ENCODE data around the gene HES5. TPM values are rescaled to one million over a fixed set of nuclear protein-coding genes. Genes with fewer than 3 reads are reported as not detected.

Gene HES5
- total and polyA plus RNA-seq, 2 of the 13 experiments (the other 11 are each of a cell fraction or from before 2014, with no cell fraction given) = not detected

DNA sequence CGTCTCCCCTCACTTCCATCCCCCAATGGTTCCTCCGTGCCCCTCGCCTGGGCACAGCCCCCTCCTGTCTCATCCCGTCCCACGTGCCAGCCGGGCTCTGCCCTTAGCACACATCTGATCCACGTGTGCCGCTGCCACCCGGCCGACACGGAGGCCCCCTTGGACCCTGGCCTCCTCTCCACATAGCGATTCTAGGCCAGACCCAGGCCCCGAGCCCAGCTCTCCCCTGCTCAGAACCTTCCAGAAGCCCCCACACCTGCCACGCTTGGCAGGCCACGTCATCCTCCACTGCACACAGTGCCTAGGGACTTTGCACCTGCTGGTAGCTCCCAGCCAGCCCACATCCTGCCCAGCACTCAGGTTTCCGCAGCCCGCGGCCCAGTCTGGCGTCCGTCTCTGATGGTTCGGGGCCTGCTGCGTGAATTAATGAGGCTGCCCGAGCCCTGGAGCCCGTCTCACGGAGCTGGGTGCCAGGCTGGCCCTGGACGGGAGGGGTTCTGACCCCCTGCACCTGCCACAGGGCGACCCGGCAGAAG is 33.9 kb downstream of the HES5 start (continued):
- TF ChIP-seq, protein P1, sequence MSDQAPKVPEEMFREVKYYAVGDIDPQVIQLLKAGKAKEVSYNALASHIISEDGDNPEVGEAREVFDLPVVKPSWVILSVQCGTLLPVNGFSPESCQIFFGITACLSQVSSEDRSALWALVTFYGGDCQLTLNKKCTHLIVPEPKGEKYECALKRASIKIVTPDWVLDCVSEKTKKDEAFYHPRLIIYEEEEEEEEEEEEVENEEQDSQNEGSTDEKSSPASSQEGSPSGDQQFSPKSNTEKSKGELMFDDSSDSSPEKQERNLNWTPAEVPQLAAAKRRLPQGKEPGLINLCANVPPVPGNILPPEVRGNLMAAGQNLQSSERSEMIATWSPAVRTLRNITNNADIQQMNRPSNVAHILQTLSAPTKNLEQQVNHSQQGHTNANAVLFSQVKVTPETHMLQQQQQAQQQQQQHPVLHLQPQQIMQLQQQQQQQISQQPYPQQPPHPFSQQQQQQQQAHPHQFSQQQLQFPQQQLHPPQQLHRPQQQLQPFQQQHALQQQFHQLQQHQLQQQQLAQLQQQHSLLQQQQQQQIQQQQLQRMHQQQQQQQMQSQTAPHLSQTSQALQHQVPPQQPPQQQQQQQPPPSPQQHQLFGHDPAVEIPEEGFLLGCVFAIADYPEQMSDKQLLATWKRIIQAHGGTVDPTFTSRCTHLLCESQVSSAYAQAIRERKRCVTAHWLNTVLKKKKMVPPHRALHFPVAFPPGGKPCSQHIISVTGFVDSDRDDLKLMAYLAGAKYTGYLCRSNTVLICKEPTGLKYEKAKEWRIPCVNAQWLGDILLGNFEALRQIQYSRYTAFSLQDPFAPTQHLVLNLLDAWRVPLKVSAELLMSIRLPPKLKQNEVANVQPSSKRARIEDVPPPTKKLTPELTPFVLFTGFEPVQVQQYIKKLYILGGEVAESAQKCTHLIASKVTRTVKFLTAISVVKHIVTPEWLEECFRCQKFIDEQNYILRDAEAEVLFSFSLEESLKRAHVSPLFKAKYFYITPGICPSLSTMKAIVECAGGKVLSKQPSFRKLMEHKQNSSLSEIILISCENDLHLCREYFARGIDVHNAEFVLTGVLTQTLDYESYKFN (CRISPR knock-in tag; conservative IDR thresholded peaks at IDR 0.05) = no peak; the same call in 1 of the 2 replicates
- peak; percentile 82; the same call in 1 of the 2 replicates for TF ChIP-seq HNRNPL (IDR thresholded peaks at IDR 0.05; ENCODE audit: low read depth, low read length)
- TF ChIP-seq RNF2 (conservative IDR thresholded peaks at IDR 0.05; ENCODE audit: low read depth) = peak; percentile 54; the same call in 1 of the 2 replicates
- TF ChIP-seq, protein P2, sequence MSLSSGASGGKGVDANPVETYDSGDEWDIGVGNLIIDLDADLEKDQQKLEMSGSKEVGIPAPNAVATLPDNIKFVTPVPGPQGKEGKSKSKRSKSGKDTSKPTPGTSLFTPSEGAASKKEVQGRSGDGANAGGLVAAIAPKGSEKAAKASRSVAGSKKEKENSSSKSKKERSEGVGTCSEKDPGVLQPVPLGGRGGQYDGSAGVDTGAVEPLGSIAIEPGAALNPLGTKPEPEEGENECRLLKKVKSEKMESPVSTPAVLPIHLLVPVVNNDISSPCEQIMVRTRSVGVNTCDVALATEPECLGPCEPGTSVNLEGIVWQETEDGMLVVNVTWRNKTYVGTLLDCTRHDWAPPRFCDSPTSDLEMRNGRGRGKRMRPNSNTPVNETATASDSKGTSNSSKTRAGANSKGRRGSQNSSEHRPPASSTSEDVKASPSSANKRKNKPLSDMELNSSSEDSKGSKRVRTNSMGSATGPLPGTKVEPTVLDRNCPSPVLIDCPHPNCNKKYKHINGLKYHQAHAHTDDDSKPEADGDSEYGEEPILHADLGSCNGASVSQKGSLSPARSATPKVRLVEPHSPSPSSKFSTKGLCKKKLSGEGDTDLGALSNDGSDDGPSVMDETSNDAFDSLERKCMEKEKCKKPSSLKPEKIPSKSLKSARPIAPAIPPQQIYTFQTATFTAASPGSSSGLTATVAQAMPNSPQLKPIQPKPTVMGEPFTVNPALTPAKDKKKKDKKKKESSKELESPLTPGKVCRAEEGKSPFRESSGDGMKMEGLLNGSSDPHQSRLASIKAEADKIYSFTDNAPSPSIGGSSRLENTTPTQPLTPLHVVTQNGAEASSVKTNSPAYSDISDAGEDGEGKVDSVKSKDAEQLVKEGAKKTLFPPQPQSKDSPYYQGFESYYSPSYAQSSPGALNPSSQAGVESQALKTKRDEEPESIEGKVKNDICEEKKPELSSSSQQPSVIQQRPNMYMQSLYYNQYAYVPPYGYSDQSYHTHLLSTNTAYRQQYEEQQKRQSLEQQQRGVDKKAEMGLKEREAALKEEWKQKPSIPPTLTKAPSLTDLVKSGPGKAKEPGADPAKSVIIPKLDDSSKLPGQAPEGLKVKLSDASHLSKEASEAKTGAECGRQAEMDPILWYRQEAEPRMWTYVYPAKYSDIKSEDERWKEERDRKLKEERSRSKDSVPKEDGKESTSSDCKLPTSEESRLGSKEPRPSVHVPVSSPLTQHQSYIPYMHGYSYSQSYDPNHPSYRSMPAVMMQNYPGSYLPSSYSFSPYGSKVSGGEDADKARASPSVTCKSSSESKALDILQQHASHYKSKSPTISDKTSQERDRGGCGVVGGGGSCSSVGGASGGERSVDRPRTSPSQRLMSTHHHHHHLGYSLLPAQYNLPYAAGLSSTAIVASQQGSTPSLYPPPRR (CRISPR knock-in tag; IDR thresholded peaks at IDR 0.05; ENCODE audit: borderline replicate concordance) = no peak
- TF ChIP-seq MED1 (CRISPR knock-in tag; IDR thresholded peaks at IDR 0.05) = peak; percentile 62; the same call in 1 of the 2 replicates
- 0 out of 2 replicates have a peak, but pooled peaks have one; percentile 55 for TF ChIP-seq MEIS2 (CRISPR knock-in tag; IDR thresholded peaks at IDR 0.05)
- no peak for TF ChIP-seq SP4 (CRISPR knock-in tag; IDR thresholded peaks at IDR 0.05)
- TF ChIP-seq ZNF572 (CRISPR knock-in tag; IDR thresholded peaks at IDR 0.05) = no peak
- no peak for TF ChIP-seq ATF1 (CRISPR knock-in tag; IDR thresholded peaks at IDR 0.05)
- TF ChIP-seq ZNF772 (CRISPR knock-in tag; IDR thresholded peaks at IDR 0.05) = 0 out of 2 replicates have a peak, but pooled peaks have one; percentile 25
- TF ChIP-seq, protein P3, sequence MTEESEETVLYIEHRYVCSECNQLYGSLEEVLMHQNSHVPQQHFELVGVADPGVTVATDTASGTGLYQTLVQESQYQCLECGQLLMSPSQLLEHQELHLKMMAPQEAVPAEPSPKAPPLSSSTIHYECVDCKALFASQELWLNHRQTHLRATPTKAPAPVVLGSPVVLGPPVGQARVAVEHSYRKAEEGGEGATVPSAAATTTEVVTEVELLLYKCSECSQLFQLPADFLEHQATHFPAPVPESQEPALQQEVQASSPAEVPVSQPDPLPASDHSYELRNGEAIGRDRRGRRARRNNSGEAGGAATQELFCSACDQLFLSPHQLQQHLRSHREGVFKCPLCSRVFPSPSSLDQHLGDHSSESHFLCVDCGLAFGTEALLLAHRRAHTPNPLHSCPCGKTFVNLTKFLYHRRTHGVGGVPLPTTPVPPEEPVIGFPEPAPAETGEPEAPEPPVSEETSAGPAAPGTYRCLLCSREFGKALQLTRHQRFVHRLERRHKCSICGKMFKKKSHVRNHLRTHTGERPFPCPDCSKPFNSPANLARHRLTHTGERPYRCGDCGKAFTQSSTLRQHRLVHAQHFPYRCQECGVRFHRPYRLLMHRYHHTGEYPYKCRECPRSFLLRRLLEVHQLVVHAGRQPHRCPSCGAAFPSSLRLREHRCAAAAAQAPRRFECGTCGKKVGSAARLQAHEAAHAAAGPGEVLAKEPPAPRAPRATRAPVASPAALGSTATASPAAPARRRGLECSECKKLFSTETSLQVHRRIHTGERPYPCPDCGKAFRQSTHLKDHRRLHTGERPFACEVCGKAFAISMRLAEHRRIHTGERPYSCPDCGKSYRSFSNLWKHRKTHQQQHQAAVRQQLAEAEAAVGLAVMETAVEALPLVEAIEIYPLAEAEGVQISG (CRISPR knock-in tag; IDR thresholded peaks at IDR 0.05) = peak; percentile 25; the same call in 1 of the 2 replicates
- TF ChIP-seq CREB1 (IDR thresholded peaks at IDR 0.05) = peak; percentile 58; the same call in 1 of the 2 replicates
- TF ChIP-seq CREB1 (CRISPR knock-in tag; IDR thresholded peaks at IDR 0.05) = 0 out of 2 replicates have a peak, but pooled peaks have one; percentile 54
- TF ChIP-seq EP300 (IDR thresholded peaks at IDR 0.05; ENCODE audit: low read depth in 2 of 2, low read length in 2 of 2) = 0 out of 4 replicates have a peak, but pooled peaks of 1 of the 2 experiments have one; percentile 30
- no peak for TF ChIP-seq EP300 (CRISPR knock-in tag; IDR thresholded peaks at IDR 0.05; ENCODE audit: borderline replicate concordance)
- TF ChIP-seq, protein P4, sequence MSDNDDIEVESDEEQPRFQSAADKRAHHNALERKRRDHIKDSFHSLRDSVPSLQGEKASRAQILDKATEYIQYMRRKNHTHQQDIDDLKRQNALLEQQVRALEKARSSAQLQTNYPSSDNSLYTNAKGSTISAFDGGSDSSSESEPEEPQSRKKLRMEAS (IDR thresholded peaks at IDR 0.05) = peak; percentile 78
- peak; percentile 41 for TF ChIP-seq HNF4G (IDR thresholded peaks at IDR 0.05; ENCODE audit: borderline replicate concordance, low read depth, low read length)
- peak; percentile 27; the same call in 1 of the 2 replicates for TF ChIP-seq HNF4G (CRISPR knock-in tag; IDR thresholded peaks at IDR 0.05; ENCODE audit: borderline replicate concordance, low read depth)
- TF ChIP-seq SRSF1 (optimal IDR thresholded peaks at IDR 0.05; ENCODE audit: low read depth, low read length) = peak; percentile 20

All from HepG2 (cell line).